D721Med (cell line): ENCODE measurements around the gene NAGPA.

Source experiments
- DNase-seq: peaks from one replicate; pipeline ENCODE4 v3.0.0; 2011; ENCODE audit warnings: low spot score; ENCODE audit not compliant: insufficient read length
- FAIRE-seq: peaks from 2 replicates; lab custom pipeline; 2011; peaks lifted over from hg19 to GRCh38; lab: Jason Lieb, UNC
- CTCF ChIP-seq: IDR thresholded peaks from 2 replicates; pipeline ENCODE4 v1.5.1; 2012; ENCODE audit warnings: mild to moderate bottlenecking, control low read depth; ENCODE audit not compliant: insufficient read depth; ENCODE audit errors: missing control alignments

The NAGPA gene

GRCh38 chr16:5010576-5011329 lies 23.0 kb downstream of the NAGPA start:
- no peak for FAIRE-seq
- DNase-seq: peak; percentile 93

GRCh38 chr16:5008311-5008731 lies 25.4 kb downstream of the NAGPA start:
- TF ChIP-seq CTCF: no peak
- no peak for DNase-seq
- no peak for FAIRE-seq

More at GRCh38 chr16:5010576-5011329, 23.0 kb downstream of the NAGPA start:
- TF ChIP-seq CTCF: no peak

GRCh38 chr16:5007256-5007655 lies 26.5 kb downstream of the NAGPA start:
- no peak for FAIRE-seq
- DNase-seq: no peak
- no peak for TF ChIP-seq CTCF

GRCh38 chr16:5006348-5007193 lies 27.2 kb downstream of the NAGPA start:
- DNase-seq (no peak), FAIRE-seq (no peak)
- no peak for TF ChIP-seq CTCF

- FAIRE-seq (no peak), DNase-seq (no peak)
- no peak for TF ChIP-seq CTCF
Measured at GRCh38 chr16:5005916-5006315, 27.8 kb downstream of the NAGPA start.

GRCh38 chr16:5004311-5004710 lies 29.4 kb downstream of the NAGPA start:
- FAIRE-seq: no peak
- no peak for DNase-seq

More at GRCh38 chr16:5004311-5004710, 29.4 kb downstream of the NAGPA start:
- TF ChIP-seq CTCF: no peak
